ENCODE data around the gene CSNK1D. TPM values are rescaled to one million over a fixed set of nuclear protein-coding genes. Genes with fewer than 3 reads are reported as not detected.

CSNK1D gene
- total and polyA plus RNA-seq, 10 of the 15 experiments (the other 5 are each of a cell fraction or from before 2014, with no cell fraction given): 5.7 to 105 (median 58.1) TPM

DNA sequence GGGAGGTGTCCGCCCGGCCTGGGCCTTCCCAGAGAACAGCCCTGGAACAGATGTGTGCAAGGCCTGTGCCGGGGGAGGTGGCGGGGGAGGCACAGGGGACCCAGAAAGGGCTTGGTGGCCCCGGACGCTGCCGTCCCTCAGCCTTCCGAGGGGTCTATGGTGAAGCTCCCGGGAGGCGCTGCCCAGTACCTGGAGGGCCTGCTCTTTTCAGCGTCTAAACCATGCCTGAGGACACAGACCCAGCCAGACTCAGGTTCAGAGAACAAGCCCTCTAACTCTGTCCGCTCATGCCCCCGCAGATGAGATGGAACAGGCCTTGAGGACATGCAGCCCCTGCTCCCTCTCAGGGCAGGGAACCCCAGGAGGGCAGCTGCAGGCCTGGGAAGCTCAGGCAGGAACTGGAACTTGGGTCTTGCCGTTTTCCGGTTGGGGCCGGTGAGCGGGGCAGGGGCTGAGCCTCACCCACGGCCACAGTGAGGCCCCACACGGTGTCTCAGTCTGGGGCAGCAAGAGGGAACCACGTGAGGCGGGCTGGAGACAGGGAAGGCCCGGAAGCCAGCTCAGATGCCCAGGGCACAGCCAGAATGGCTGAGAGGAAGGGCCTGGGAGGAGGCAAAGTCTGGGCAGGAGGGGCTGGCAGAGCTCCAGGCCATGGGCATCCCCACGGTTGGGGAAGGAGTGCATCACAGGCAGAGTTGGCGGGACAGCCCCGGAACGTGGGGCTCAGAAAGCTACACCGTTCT, 32.1 kb downstream of the CSNK1D start (continued):
- no peak for TF ChIP-seq RCOR1 (conservative IDR thresholded peaks at IDR 0.05; ENCODE audit: low read depth, low read length)
- TF ChIP-seq NR2F1 (conservative IDR thresholded peaks at IDR 0.05): 0 out of 2 replicates have a peak, but pooled peaks have one; percentile 11
- TF ChIP-seq ATF7 (IDR thresholded peaks at IDR 0.05; ENCODE audit: low read depth): no peak
- TF ChIP-seq SRF (IDR thresholded peaks at IDR 0.05; ENCODE audit: low read depth in 2 of 2, low read length in 2 of 2): no peak
- TF ChIP-seq TAF1 (IDR thresholded peaks at IDR 0.05; ENCODE audit: borderline replicate concordance, low read depth, low read length): no peak
- TF ChIP-seq, protein P1, sequence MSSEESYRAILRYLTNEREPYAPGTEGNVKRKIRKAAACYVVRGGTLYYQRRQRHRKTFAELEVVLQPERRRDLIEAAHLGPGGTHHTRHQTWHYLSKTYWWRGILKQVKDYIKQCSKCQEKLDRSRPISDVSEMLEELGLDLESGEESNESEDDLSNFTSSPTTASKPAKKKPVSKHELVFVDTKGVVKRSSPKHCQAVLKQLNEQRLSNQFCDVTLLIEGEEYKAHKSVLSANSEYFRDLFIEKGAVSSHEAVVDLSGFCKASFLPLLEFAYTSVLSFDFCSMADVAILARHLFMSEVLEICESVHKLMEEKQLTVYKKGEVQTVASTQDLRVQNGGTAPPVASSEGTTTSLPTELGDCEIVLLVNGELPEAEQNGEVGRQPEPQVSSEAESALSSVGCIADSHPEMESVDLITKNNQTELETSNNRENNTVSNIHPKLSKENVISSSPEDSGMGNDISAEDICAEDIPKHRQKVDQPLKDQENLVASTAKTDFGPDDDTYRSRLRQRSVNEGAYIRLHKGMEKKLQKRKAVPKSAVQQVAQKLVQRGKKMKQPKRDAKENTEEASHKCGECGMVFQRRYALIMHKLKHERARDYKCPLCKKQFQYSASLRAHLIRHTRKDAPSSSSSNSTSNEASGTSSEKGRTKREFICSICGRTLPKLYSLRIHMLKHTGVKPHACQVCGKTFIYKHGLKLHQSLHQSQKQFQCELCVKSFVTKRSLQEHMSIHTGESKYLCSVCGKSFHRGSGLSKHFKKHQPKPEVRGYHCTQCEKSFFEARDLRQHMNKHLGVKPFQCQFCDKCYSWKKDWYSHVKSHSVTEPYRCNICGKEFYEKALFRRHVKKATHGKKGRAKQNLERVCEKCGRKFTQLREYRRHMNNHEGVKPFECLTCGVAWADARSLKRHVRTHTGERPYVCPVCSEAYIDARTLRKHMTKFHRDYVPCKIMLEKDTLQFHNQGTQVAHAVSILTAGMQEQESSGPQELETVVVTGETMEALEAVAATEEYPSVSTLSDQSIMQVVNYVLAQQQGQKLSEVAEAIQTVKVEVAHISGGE (CRISPR knock-in tag; IDR thresholded peaks at IDR 0.05): no peak
- TF ChIP-seq, protein P2, sequence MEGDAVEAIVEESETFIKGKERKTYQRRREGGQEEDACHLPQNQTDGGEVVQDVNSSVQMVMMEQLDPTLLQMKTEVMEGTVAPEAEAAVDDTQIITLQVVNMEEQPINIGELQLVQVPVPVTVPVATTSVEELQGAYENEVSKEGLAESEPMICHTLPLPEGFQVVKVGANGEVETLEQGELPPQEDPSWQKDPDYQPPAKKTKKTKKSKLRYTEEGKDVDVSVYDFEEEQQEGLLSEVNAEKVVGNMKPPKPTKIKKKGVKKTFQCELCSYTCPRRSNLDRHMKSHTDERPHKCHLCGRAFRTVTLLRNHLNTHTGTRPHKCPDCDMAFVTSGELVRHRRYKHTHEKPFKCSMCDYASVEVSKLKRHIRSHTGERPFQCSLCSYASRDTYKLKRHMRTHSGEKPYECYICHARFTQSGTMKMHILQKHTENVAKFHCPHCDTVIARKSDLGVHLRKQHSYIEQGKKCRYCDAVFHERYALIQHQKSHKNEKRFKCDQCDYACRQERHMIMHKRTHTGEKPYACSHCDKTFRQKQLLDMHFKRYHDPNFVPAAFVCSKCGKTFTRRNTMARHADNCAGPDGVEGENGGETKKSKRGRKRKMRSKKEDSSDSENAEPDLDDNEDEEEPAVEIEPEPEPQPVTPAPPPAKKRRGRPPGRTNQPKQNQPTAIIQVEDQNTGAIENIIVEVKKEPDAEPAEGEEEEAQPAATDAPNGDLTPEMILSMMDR (IDR thresholded peaks at IDR 0.05 in 2 of 3, conservative IDR thresholded peaks at IDR 0.05 in 1 of 3; ENCODE audit: control insufficient read depth in 2 of 3, extremely low read depth in 1 of 3, insufficient read depth in 1 of 3, low read depth in 3 of 3, low read length in 3 of 3): no peak
- TF ChIP-seq EP300 (IDR thresholded peaks at IDR 0.05; ENCODE audit: borderline replicate concordance in 1 of 2, control insufficient read depth in 1 of 2, low read depth in 2 of 2, low read length in 2 of 2): no peak
- TF ChIP-seq BHLHE40 (IDR thresholded peaks at IDR 0.05; ENCODE audit: borderline replicate concordance in 1 of 2, low read depth in 2 of 2, low read length in 1 of 2): peak in 1 of 2 experiments; percentile 35; a peak in 1 of 4 replicates
- TF ChIP-seq PAX8 (IDR thresholded peaks at IDR 0.05): no peak
- no peak for TF ChIP-seq SREBF1 (IDR thresholded peaks at IDR 0.05; ENCODE audit: low read length)
- no peak for TF ChIP-seq SREBF2 (IDR thresholded peaks at IDR 0.05; ENCODE audit: low read length)
- TF ChIP-seq, protein P3, sequence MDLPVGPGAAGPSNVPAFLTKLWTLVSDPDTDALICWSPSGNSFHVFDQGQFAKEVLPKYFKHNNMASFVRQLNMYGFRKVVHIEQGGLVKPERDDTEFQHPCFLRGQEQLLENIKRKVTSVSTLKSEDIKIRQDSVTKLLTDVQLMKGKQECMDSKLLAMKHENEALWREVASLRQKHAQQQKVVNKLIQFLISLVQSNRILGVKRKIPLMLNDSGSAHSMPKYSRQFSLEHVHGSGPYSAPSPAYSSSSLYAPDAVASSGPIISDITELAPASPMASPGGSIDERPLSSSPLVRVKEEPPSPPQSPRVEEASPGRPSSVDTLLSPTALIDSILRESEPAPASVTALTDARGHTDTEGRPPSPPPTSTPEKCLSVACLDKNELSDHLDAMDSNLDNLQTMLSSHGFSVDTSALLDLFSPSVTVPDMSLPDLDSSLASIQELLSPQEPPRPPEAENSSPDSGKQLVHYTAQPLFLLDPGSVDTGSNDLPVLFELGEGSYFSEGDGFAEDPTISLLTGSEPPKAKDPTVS (IDR thresholded peaks at IDR 0.05; ENCODE audit: low read depth, low read length): no peak
- TF ChIP-seq POLR2AphosphoS5 (IDR thresholded peaks at IDR 0.05; ENCODE audit: low read length): peak; percentile 60; the same call in 1 of the 2 replicates
- 0 out of 2 replicates have a peak, but pooled peaks have one; percentile 19 for TF ChIP-seq HCFC1 (IDR thresholded peaks at IDR 0.05; ENCODE audit: low read length)
- no peak for TF ChIP-seq SIX5 (IDR thresholded peaks at IDR 0.05; ENCODE audit: low read depth, low read length, severe bottlenecking)
- TF ChIP-seq, protein P4, sequence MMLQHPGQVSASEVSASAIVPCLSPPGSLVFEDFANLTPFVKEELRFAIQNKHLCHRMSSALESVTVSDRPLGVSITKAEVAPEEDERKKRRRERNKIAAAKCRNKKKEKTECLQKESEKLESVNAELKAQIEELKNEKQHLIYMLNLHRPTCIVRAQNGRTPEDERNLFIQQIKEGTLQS (IDR thresholded peaks at IDR 0.05; ENCODE audit: borderline replicate concordance, extremely low read depth, low read depth, low read length): no peak
- no peak for TF ChIP-seq ZNF622 (IDR thresholded peaks at IDR 0.05)
- TF ChIP-seq BACH1 (IDR thresholded peaks at IDR 0.05; ENCODE audit: borderline replicate concordance): peak; percentile 14; the same call in 1 of the 2 replicates
- no peak for TF ChIP-seq ETV6 (conservative IDR thresholded peaks at IDR 0.05 in 1 of 2, IDR thresholded peaks at IDR 0.05 in 1 of 2; ENCODE audit: borderline replicate concordance in 1 of 2, low read depth in 1 of 2)

Data from GM12878 (cell line).